Smooth muscle cell (in vitro differentiated cells): Measurements from ENCODE around the gene FZR1. TPM values are rescaled to one million over a fixed set of nuclear protein-coding genes. Genes with fewer than 3 reads are reported as not detected.

ENCODE experiments used
- DNase-seq: peaks from one replicate; lab custom pipeline; 2025; ENCODE audit not compliant: unreplicated experiment; lab: John Stamatoyannopoulos, UW
- H2AFZ ChIP-seq: fragments of 200-600 bp; sonication (generic); 2 replicates; pipeline ENCODE4 v1.6.0; 2016; ENCODE audit warnings: antibody characterized with exemption, low read depth, mild to moderate bottlenecking
- H3F3A ChIP-seq: fragments of 200-600 bp; sonication (generic); 2 replicates; pipeline ENCODE4 v1.6.0; 2017; ENCODE audit warnings: antibody characterized with exemption, low read depth
- H3K27ac ChIP-seq: fragments of 200-600 bp; sonication (generic); 2 replicates; pipeline ENCODE4 v1.5.1; 2016; ENCODE audit warnings: low read depth, mild to moderate bottlenecking
- H3K27me3 ChIP-seq: fragments of 200-600 bp; sonication (generic); 2 replicates; pipeline ENCODE4 v1.6.1; 2016; ENCODE audit warnings: low read depth, mild to moderate bottlenecking
- H3K36me3 ChIP-seq: fragments of 200-600 bp; sonication (generic); 2 replicates; pipeline ENCODE4 v1.5.1; 2016; ENCODE audit warnings: low read depth
- H3K4me1 ChIP-seq: fragments of 200-600 bp; sonication (generic); 2 replicates; pipeline ENCODE4 v1.5.1; 2016; ENCODE audit warnings: low read depth
- H3K4me2 ChIP-seq: fragments of 200-600 bp; sonication (generic); 2 replicates; pipeline ENCODE4 v1.6.0; 2016; ENCODE audit warnings: mild to moderate bottlenecking
- H3K4me3 ChIP-seq: fragments of 200-600 bp; sonication (generic); 2 replicates; pipeline ENCODE4 v1.5.1; 2016; ENCODE audit warnings: mild to moderate bottlenecking
- H3K79me2 ChIP-seq: fragments of 200-600 bp; sonication (generic); 2 replicates; pipeline ENCODE4 v1.6.0; 2016; ENCODE audit warnings: low read depth, mild to moderate bottlenecking
- H3K9ac ChIP-seq: fragments of 200-600 bp; sonication (generic); 2 replicates; pipeline ENCODE4 v1.6.0; 2016; ENCODE audit warnings: low read depth
- H3K9me3 ChIP-seq: fragments of 200-600 bp; sonication (generic); replicated peaks from 2 replicates; pipeline ENCODE4 v1.5.1; 2016; ENCODE audit warnings: low read depth
- H4K20me1 ChIP-seq: fragments of 200-600 bp; sonication (generic); 2 replicates; pipeline ENCODE4 v1.6.0; 2016; ENCODE audit warnings: low read depth
- CTCF ChIP-seq: fragments of 200-600 bp; sonication (generic); IDR thresholded peaks from 2 replicates; pipeline ENCODE4 v1.5.1; 2017; ENCODE audit warnings: borderline replicate concordance, mild to moderate bottlenecking, antibody characterized with exemption; ENCODE audit not compliant: insufficient read depth, poor library complexity, severe bottlenecking
- WGBS: methylation state at CpG from one replicate; pipeline ENCODE4 v1.1.7; 2016; ENCODE audit warnings: low lambda C conversion rate; 5-methylcytosine and 5-hydroxymethylcytosine counted together
- polyA plus RNA-seq: library from polyadenylated mRNA; unstranded; fragments of >200 nt; fragmentation: Nextera tagmentation; extraction: Ambion mirVana; gene quantifications from 2 replicates; pipeline ENCODE4 v1.2.1, GENCODE V29; 2016
- total RNA-seq: library from RNA; depleted of rRNA; stranded (reverse); fragments of >200 nt; gene quantifications from 2 replicates; pipeline ENCODE4 v1.2.3, GENCODE V29; 2014

FZR1 gene
- total and polyA plus RNA-seq, 2 experiments from 2014 or later: 16.3 to 49.7 TPM

GRCh38 chr19:3493651-3494050 is 12.5 kb upstream of the FZR1 start:
- no peak for DNase-seq
- TF ChIP-seq CTCF: no peak
- H3K79me2 ChIP-seq: peaks cover 12% of the 10 kb centered on the region
- no peak overlapping the region for H3K4me2 ChIP-seq
- no peak overlapping the region for H3K27ac ChIP-seq
- H3K36me3 ChIP-seq: no peaks in the 10 kb centered on the region
- H3F3A ChIP-seq: no peaks in the 10 kb centered on the region
- no peak overlapping the region for H2AFZ ChIP-seq
- H4K20me1 ChIP-seq: no peaks in the 10 kb centered on the region
- H3K4me3 ChIP-seq: no peak overlapping the region
- no peak overlapping the region for H3K9ac ChIP-seq
- WGBS: 96% methylated on average over 8 of the region's 14 CpGs
- no peaks in the 10 kb centered on the region for H3K27me3 ChIP-seq
- no peaks in the 10 kb centered on the region for H3K4me1 ChIP-seq
- no peaks in the 10 kb centered on the region for H3K9me3 ChIP-seq

DNA sequence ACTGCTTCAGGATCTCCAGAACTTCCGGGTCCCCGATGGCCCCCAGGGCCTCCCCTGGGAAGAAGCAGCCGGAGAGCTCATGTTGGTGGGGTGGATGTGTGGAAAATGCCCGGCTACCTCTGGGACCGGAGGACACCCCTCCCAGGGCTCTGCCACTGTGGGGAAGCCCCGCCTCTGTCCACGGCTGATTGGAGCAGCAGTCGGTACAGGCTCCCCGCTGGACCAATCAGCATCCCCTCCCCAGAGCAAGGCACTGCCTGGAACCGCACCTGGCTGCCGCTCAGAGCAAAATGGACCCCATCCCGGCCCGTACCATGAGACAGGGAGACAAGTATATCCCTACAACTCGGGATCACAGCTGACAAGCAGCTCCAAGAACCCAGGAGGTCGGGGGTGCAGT is 12.1 kb upstream of the FZR1 start:
- no peak overlapping the region for H3K27ac ChIP-seq
- H2AFZ ChIP-seq: no peak overlapping the region
- H3K9ac ChIP-seq: no peak overlapping the region
- H3K4me1 ChIP-seq: peaks cover under 1% of the 10 kb centered on the region
- H3K9me3 ChIP-seq: no peaks in the 10 kb centered on the region
- H3F3A ChIP-seq: no peaks in the 10 kb centered on the region
- no peaks in the 10 kb centered on the region for H4K20me1 ChIP-seq
- no peaks in the 10 kb centered on the region for H3K27me3 ChIP-seq
- no peak for DNase-seq
- peaks cover 16% of the 10 kb centered on the region for H3K79me2 ChIP-seq
- 92% methylated on average over 12 of the region's 15 CpGs for WGBS
- TF ChIP-seq CTCF: no peak
- no peak overlapping the region for H3K4me2 ChIP-seq
- H3K36me3 ChIP-seq: no peaks in the 10 kb centered on the region
- no peak overlapping the region for H3K4me3 ChIP-seq

- Histone ChIP-seq H3F3A (no peaks in the 10 kb centered on the region), H3K27ac (no peak overlapping the region), H3K27me3 (no peaks in the 10 kb centered on the region), H3K4me3 (no peak overlapping the region), H3K79me2 (peaks cover 21% of the 10 kb centered on the region), H3K9ac (no peak overlapping the region), H4K20me1 (no peaks in the 10 kb centered on the region), H3K4me1 (peaks cover 5% of the 10 kb centered on the region), H3K36me3 (no peaks in the 10 kb centered on the region), H3K4me2 (no peak overlapping the region), H2AFZ (no peak overlapping the region), H3K9me3 (no peaks in the 10 kb centered on the region)
- WGBS: 98% methylated on average over 18 of the region's 18 CpGs
- DNase-seq: no peak
- TF ChIP-seq CTCF: no peak
These were observed 11.6 kb upstream of the FZR1 start for GRCh38 chr19:3494559-3494958.
